Muscle layer of colon (tissue), 2 donors: ENCODE results near the gene PTPRG.

ENCODE experiments used
- H3K27ac ChIP-seq: one replicate; pipeline ENCODE4 v1.7.0; 2013; ENCODE audit warnings: low read depth, mild to moderate bottlenecking, low read length, moderate library complexity
- H3K27me3 ChIP-seq, 2 donors: one replicate each; pipeline ENCODE4 v1.7.0; 2013; ENCODE audit warnings: low read length in 2 of 2, mild to moderate bottlenecking in 2 of 2; ENCODE audit not compliant: insufficient read depth in 2 of 2, control insufficient read depth in 1 of 2
- H3K36me3 ChIP-seq: one replicate; pipeline ENCODE4 v1.7.0; 2013; ENCODE audit warnings: mild to moderate bottlenecking, low read length; ENCODE audit not compliant: insufficient read depth
- H3K4me1 ChIP-seq: one replicate; pipeline ENCODE4 v1.7.0; 2013; ENCODE audit warnings: mild to moderate bottlenecking, low read length; ENCODE audit not compliant: insufficient read depth
- H3K4me3 ChIP-seq, 2 donors: one replicate each; pipeline ENCODE4 v1.7.0; 2013; ENCODE audit warnings: low read length in 2 of 2, low read depth in 1 of 2, mild to moderate bottlenecking in 1 of 2, moderate library complexity in 1 of 2
- H3K9ac ChIP-seq: one replicate; pipeline ENCODE4 v1.7.0; 2013; ENCODE audit warnings: low read length
- H3K9me3 ChIP-seq: one replicate; pipeline ENCODE4 v1.7.0; 2013; ENCODE audit warnings: mild to moderate bottlenecking, low read length
- donor health status: abdominal sarcoma.
- donor health status: Adenocarcinoma of cecum.

The PTPRG gene

GRCh38 chr3:61734749-61735686 lies 173.6 kb downstream of the PTPRG start:
- Histone ChIP-seq H3K9ac (no peak overlapping the region), H3K4me3 (no peak overlapping the region), H3K27ac (no peak overlapping the region), H3K27me3 (no peaks in the 10 kb centered on the region), H3K36me3 (no peaks in the 10 kb centered on the region), H3K4me1 (peaks cover 39% of the 10 kb centered on the region), H3K9me3 (no peaks in the 10 kb centered on the region)

- H3K27ac ChIP-seq = no peak overlapping the region
- H3K9me3 ChIP-seq = no peaks in the 10 kb centered on the region
- H3K4me1 ChIP-seq = peaks cover 46% of the 10 kb centered on the region
Measured at GRCh38 chr3:61736506-61736905, 175.1 kb downstream of the PTPRG start.

GRCh38 chr3:61739640-61740039 lies 178.3 kb downstream of the PTPRG start:
- Histone ChIP-seq H3K4me1 (peaks cover 33% of the 10 kb centered on the region), H3K27me3 (no peaks in the 10 kb centered on the region), H3K9me3 (no peaks in the 10 kb centered on the region), H3K4me3 (no peak overlapping the region), H3K36me3 (no peaks in the 10 kb centered on the region), H3K9ac (no peak overlapping the region), H3K27ac (no peak overlapping the region)

More at GRCh38 chr3:61736506-61736905, 175.1 kb downstream of the PTPRG start:
- Histone ChIP-seq H3K36me3 (no peaks in the 10 kb centered on the region), H3K4me3 (no peak overlapping the region), H3K9ac (no peak overlapping the region), H3K27me3 (no peaks in the 10 kb centered on the region)

- H3K4me3 ChIP-seq = no peak overlapping the region
- H3K27ac ChIP-seq = no peak overlapping the region
- H3K4me1 ChIP-seq = peaks cover 24% of the 10 kb centered on the region
- no peaks in the 10 kb centered on the region for H3K27me3 ChIP-seq
- no peaks in the 10 kb centered on the region for H3K9me3 ChIP-seq
- no peaks in the 10 kb centered on the region for H3K36me3 ChIP-seq
- no peak overlapping the region for H3K9ac ChIP-seq
Measured at GRCh38 chr3:61740494-61740893, 179.1 kb downstream of the PTPRG start.

GRCh38 chr3:61741551-61741950 lies 180.2 kb downstream of the PTPRG start:
- Histone ChIP-seq H3K9ac (no peak overlapping the region), H3K36me3 (no peaks in the 10 kb centered on the region), H3K27ac (no peak overlapping the region), H3K4me1 (peaks cover 23% of the 10 kb centered on the region), H3K27me3 (no peaks in the 10 kb centered on the region), H3K4me3 (no peak overlapping the region), H3K9me3 (no peaks in the 10 kb centered on the region)

GRCh38 chr3:61742006-61742405 lies 180.6 kb downstream of the PTPRG start:
- peaks cover 23% of the 10 kb centered on the region for H3K4me1 ChIP-seq

GRCh38 chr3:61743067-61743466 lies 181.7 kb downstream of the PTPRG start:
- H3K27me3 ChIP-seq = no peaks in the 10 kb centered on the region
- H3K4me1 ChIP-seq = peaks cover 23% of the 10 kb centered on the region

More at GRCh38 chr3:61742006-61742405, 180.6 kb downstream of the PTPRG start:
- H3K9me3 ChIP-seq = no peaks in the 10 kb centered on the region
- no peaks in the 10 kb centered on the region for H3K36me3 ChIP-seq
- H3K9ac ChIP-seq = no peak overlapping the region
- no peak overlapping the region for H3K4me3 ChIP-seq
- no peak overlapping the region for H3K27ac ChIP-seq
- no peaks in the 10 kb centered on the region for H3K27me3 ChIP-seq

GRCh38 chr3:61743686-61744242 lies 182.4 kb downstream of the PTPRG start:
- peaks cover 25% of the 10 kb centered on the region for H3K4me1 ChIP-seq
- H3K27me3 ChIP-seq = no peaks in the 10 kb centered on the region

More at GRCh38 chr3:61743067-61743466, 181.7 kb downstream of the PTPRG start:
- H3K27ac ChIP-seq = no peak overlapping the region
- no peak overlapping the region for H3K4me3 ChIP-seq
- H3K9me3 ChIP-seq = no peaks in the 10 kb centered on the region
- no peaks in the 10 kb centered on the region for H3K36me3 ChIP-seq
- H3K9ac ChIP-seq = no peak overlapping the region

GRCh38 chr3:61748288-61748687 lies 186.9 kb downstream of the PTPRG start:
- no peak overlapping the region for H3K9ac ChIP-seq
- H3K27me3 ChIP-seq = no peaks in the 10 kb centered on the region
- no peak overlapping the region for H3K4me3 ChIP-seq
- H3K36me3 ChIP-seq = no peaks in the 10 kb centered on the region
- no peaks in the 10 kb centered on the region for H3K9me3 ChIP-seq
- H3K27ac ChIP-seq = no peak overlapping the region
- H3K4me1 ChIP-seq = peaks cover 22% of the 10 kb centered on the region

More at GRCh38 chr3:61743686-61744242, 182.4 kb downstream of the PTPRG start:
- H3K9ac ChIP-seq = no peak overlapping the region
- no peak overlapping the region for H3K27ac ChIP-seq
- no peak overlapping the region for H3K4me3 ChIP-seq
- no peaks in the 10 kb centered on the region for H3K9me3 ChIP-seq
- no peaks in the 10 kb centered on the region for H3K36me3 ChIP-seq

- H3K36me3 ChIP-seq = no peaks in the 10 kb centered on the region
- H3K27ac ChIP-seq = no peak overlapping the region
- H3K9ac ChIP-seq = no peak overlapping the region
- no peaks in the 10 kb centered on the region for H3K27me3 ChIP-seq
- H3K4me1 ChIP-seq = peaks cover 26% of the 10 kb centered on the region
- no peaks in the 10 kb centered on the region for H3K9me3 ChIP-seq
- H3K4me3 ChIP-seq = no peak overlapping the region
Measured at GRCh38 chr3:61750766-61751165, 189.4 kb downstream of the PTPRG start.

GRCh38 chr3:61758839-61759238 lies 197.5 kb downstream of the PTPRG start:
- Histone ChIP-seq H3K36me3 (no peaks in the 10 kb centered on the region), H3K9ac (no peak overlapping the region), H3K9me3 (no peaks in the 10 kb centered on the region), H3K27me3 (no peaks in the 10 kb centered on the region), H3K4me1 (peaks cover 6% of the 10 kb centered on the region), H3K27ac (no peak overlapping the region), H3K4me3 (no peak overlapping the region)
